IMR-90 (cell line): ENCODE data around the gene LRG1. TPM values are rescaled to one million over a fixed set of nuclear protein-coding genes. Genes with fewer than 3 reads are reported as not detected.

Experiments used
- ATAC-seq: fragments of 200-7000 bp; cut with Tn5 transposase; 2 replicates; pipeline ENCODE4 v1.9.1; 2020; ENCODE audit warnings: low read depth, mild to moderate bottlenecking, moderate library complexity
- BruUV-seq: library from RNA; stranded (reverse); fragments of 400-500 nt; replicated peaks from 2 replicates; lab custom pipeline; 2021; lab: Mats Ljungman, UMichigan
- CTCF ChIA-PET: fragments of 300-600 bp; formaldehyde crosslinking; extraction: SDS; loops from one replicate; lab custom pipeline; 2021; ENCODE audit warnings: antibody characterized with exemption; lab: Yijun Ruan, JAX
- POLR2A ChIA-PET: fragments of 300-600 bp; sonication (Branson Sonifier 250); formaldehyde crosslinking; loops from one replicate; lab custom pipeline; 2022; ENCODE audit warnings: antibody characterized with exemption; ENCODE audit not compliant: unreplicated experiment; lab: Charles Lee
- DNase-seq: peaks from one replicate; pipeline ENCODE4 v3.0.0; 2013
- H2AFZ ChIP-seq: replicated peaks from 2 replicates; pipeline ENCODE3; 2013; ENCODE audit warnings: low read length, mild to moderate bottlenecking; ENCODE audit not compliant: poor library complexity
- H2AK5ac ChIP-seq: 2 replicates; pipeline ENCODE4 v1.6.1; 2013; ENCODE audit warnings: low read depth, low read length, inconsistent platforms
- H2AK9ac ChIP-seq: replicated peaks from 2 replicates; pipeline ENCODE3; 2013; ENCODE audit warnings: mild to moderate bottlenecking, low read depth, low read length, moderate library complexity; ENCODE audit not compliant: poor library complexity
- H2BK120ac ChIP-seq: 2 replicates; pipeline ENCODE4 v1.6.1; 2013; ENCODE audit warnings: low read depth, low read length, inconsistent platforms
- H2BK15ac ChIP-seq: 3 replicates; pipeline ENCODE4 v1.6.1; 2013; ENCODE audit warnings: low read depth, low read length, inconsistent platforms
- H2BK20ac ChIP-seq: 2 replicates; pipeline ENCODE4 v1.6.1; 2013; ENCODE audit warnings: low read depth, mild to moderate bottlenecking, inconsistent platforms, low read length, moderate library complexity
- H2BK5ac ChIP-seq: 2 replicates; pipeline ENCODE4 v1.6.1; 2013; ENCODE audit warnings: mild to moderate bottlenecking, low read depth, low read length, inconsistent platforms; ENCODE audit not compliant: poor library complexity, severe bottlenecking
- H3K14ac ChIP-seq: replicated peaks from 2 replicates; pipeline ENCODE4 v1.6.1; 2013; ENCODE audit warnings: low read depth, low read length, inconsistent platforms
- H3K18ac ChIP-seq: 2 replicates; pipeline ENCODE4 v1.6.1; 2013; ENCODE audit warnings: low read depth, low read length, control low read depth
- H3K23ac ChIP-seq: 2 replicates; pipeline ENCODE4 v1.6.1; 2013; ENCODE audit warnings: low read depth, low read length, inconsistent platforms
- H3K27ac ChIP-seq: 2 replicates; pipeline ENCODE4 v1.5.1; 2013; ENCODE audit warnings: mild to moderate bottlenecking, control low read depth, low read length; ENCODE audit not compliant: insufficient read depth
- H3K27me3 ChIP-seq: 2 replicates; pipeline ENCODE4 v1.6.1; 2013; ENCODE audit warnings: low read length; ENCODE audit not compliant: control insufficient read depth, insufficient read depth
- H3K36me3 ChIP-seq: 2 replicates; pipeline ENCODE4 v1.6.1; 2013; ENCODE audit warnings: low read length, mixed read lengths; ENCODE audit not compliant: control insufficient read depth, insufficient read depth
- H3K4ac ChIP-seq: 2 replicates; pipeline ENCODE4 v1.6.1; 2013; ENCODE audit warnings: low read depth, low read length, inconsistent platforms
- H3K4me1 ChIP-seq: 2 replicates; pipeline ENCODE4 v1.6.1; 2013; ENCODE audit warnings: low read length, mixed read lengths; ENCODE audit not compliant: control insufficient read depth, insufficient read depth
- H3K4me2 ChIP-seq: 2 replicates; pipeline ENCODE4 v1.6.1; 2013; ENCODE audit warnings: low read depth, mild to moderate bottlenecking, control low read depth, low read length, moderate library complexity
- H3K4me3 ChIP-seq: 2 replicates; pipeline ENCODE4 v1.5.1; 2013; ENCODE audit warnings: low read depth, mild to moderate bottlenecking, control low read depth, low read length, moderate library complexity; ENCODE audit not compliant: insufficient read depth
- H3K56ac ChIP-seq: 2 replicates; pipeline ENCODE4 v1.6.1; 2013; ENCODE audit warnings: low read length, inconsistent platforms; ENCODE audit not compliant: insufficient read depth; ENCODE audit errors: extremely low read depth
- H3K79me1 ChIP-seq, 2 experiments: 2 replicates each; pipeline ENCODE4 v1.6.1; 2013; ENCODE audit warnings: low read length in 2 of 2, inconsistent platforms in 1 of 2, low read depth in 1 of 2
- H3K9ac ChIP-seq: 2 replicates; pipeline ENCODE4 v1.6.1; 2013; ENCODE audit warnings: low read depth, low read length, control low read depth
- H3K9me1 ChIP-seq: 2 replicates; pipeline ENCODE4 v1.6.1; 2013; ENCODE audit warnings: low read length, inconsistent platforms; ENCODE audit not compliant: insufficient read depth
- H3K9me3 ChIP-seq: 2 replicates; pipeline ENCODE4 v1.6.1; 2013; ENCODE audit warnings: low read length; ENCODE audit not compliant: control insufficient read depth, insufficient read depth
- H4K20me1 ChIP-seq: 2 replicates; pipeline ENCODE4 v1.6.1; 2013; ENCODE audit warnings: low read length, inconsistent platforms; ENCODE audit not compliant: insufficient read depth
- H4K5ac ChIP-seq: 2 replicates; pipeline ENCODE4 v1.6.1; 2013; ENCODE audit warnings: mild to moderate bottlenecking, low read depth, low read length, control low read depth
- H4K8ac ChIP-seq, 2 experiments: 2 replicates each; pipeline ENCODE4 v1.6.1; 2013; ENCODE audit warnings: low read depth in 2 of 2, low read length in 2 of 2, control low read depth in 1 of 2, inconsistent platforms in 1 of 2
- H4K91ac ChIP-seq: 2 replicates; pipeline ENCODE4 v1.6.1; 2013; ENCODE audit warnings: low read depth, low read length, inconsistent platforms; ENCODE audit not compliant: insufficient read depth
- BHLHE40 ChIP-seq: fragments of 150-350 bp; IDR thresholded peaks from 2 replicates; pipeline ENCODE4 v1.6.1; 2016; ENCODE audit warnings: mild to moderate bottlenecking, low read depth, low read length
- FOS ChIP-seq: fragments of 150-350 bp; IDR thresholded peaks from 2 replicates; pipeline ENCODE4 v1.6.1; 2016; ENCODE audit warnings: low read depth, low read length
- MAFK ChIP-seq: IDR thresholded peaks from 2 replicates; pipeline ENCODE4 v1.6.1; 2012; ENCODE audit warnings: low read depth, low read length, improper control_type of control experiment
- RCOR1 ChIP-seq: IDR thresholded peaks from 2 replicates; pipeline ENCODE4 v1.6.1; 2012; ENCODE audit warnings: mild to moderate bottlenecking, low read length, improper control_type of control experiment; ENCODE audit not compliant: insufficient replicate concordance
- RFX5 ChIP-seq: IDR thresholded peaks from 2 replicates; pipeline ENCODE4 v1.8.0; 2012; ENCODE audit warnings: low read depth, mild to moderate bottlenecking, low read length, moderate library complexity
- WGBS, 2 experiments: methylation state at CpG; one replicate each; pipeline versions ENCODE4 v1.1.5 to v1.1.7; 2013; ENCODE audit warnings: missing lambda C conversion rate in 2 of 2; ENCODE audit not compliant: insufficient read length in 1 of 2; ENCODE audit errors: extremely low coverage in 2 of 2; 5-methylcytosine and 5-hydroxymethylcytosine counted together
- dilution Hi-C: fragments of 300-500 bp; cut with HindIII; formaldehyde crosslinking; loops from one replicate; pipeline ENCODE4 v1.14.3; 2018; ENCODE audit warnings: low sequenced_read_pairs; ENCODE audit not compliant: unreplicated experiment
- in situ Hi-C: fragments of 300-500 bp; cut with MboI; formaldehyde crosslinking; loops from 3 replicates; pipeline ENCODE4 v1.14.3; 2019; ENCODE audit warnings: low sequenced_read_pairs, inconsistent platforms, mixed read lengths
- intact Hi-C: fragments of 100-400 bp; cut with micrococcal nuclease; formaldehyde crosslinking; loops from 2 replicates; pipeline ENCODE4 v1.10.0; 2022
- polyA plus RNA-seq, 3 experiments: library from polyadenylated mRNA; depleted of rRNA; stranded (reverse); fragments of >200 nt; gene quantifications; 2 replicates each; pipeline ENCODE4 v1.2.3, GENCODE V29; 2012; ENCODE audit warnings: low replicate concordance in 1 of 3
- total RNA-seq: library from RNA; depleted of rRNA; stranded (reverse); fragments of >200 nt; gene quantifications from 2 replicates; pipeline ENCODE4 v1.2.3, GENCODE V29; 2012
- TF ChIP-seq, protein P1 (sequence below): fragments of 150-350 bp; IDR thresholded peaks from 2 replicates; pipeline ENCODE4 v1.6.1; 2016; ENCODE audit warnings: low read depth, mild to moderate bottlenecking, low read length, moderate library complexity, borderline replicate concordance
- TF ChIP-seq, protein P2 (sequence below): conservative IDR thresholded peaks from 2 replicates; pipeline ENCODE4 v1.5.1; 2012; ENCODE audit warnings: mild to moderate bottlenecking, low read depth, low read length, improper control_type of control experiment

The LRG1 gene
- total and polyA plus RNA-seq, 2 of the 4 experiments (the other 2 are of a cell fraction): not detected

DNA sequence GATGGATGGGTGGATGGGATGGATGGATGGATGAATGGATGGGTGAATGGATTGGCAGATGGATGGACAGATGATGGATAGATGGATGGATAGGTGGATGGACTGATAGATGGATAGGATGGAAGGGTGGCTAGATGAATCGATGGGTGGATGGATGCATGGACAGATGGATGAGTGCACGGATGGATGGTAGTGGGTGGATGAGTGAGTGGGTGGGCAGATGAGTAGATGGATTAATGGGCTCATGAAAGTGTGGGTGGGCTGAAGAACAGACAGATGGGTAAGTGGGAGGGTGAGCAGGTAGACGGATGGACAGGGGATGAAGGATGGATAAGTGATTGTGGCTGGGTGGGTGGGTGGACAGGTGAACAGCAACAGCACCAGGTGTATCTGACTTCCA, 13.9 kb upstream of the LRG1 start:
- ATAC-seq (no peak), DNase-seq (no peak)
- no peak overlapping the region for H2BK120ac ChIP-seq
- no peaks in the 10 kb centered on the region for H3K4me1 ChIP-seq
- no peak overlapping the region for H3K27ac ChIP-seq
- H4K5ac ChIP-seq: no peak overlapping the region
- in situ Hi-C loops: no loop called here
- POLR2A ChIA-PET: no interaction called here
- BruUV-seq: no TSS peak
- no peak overlapping the region for H3K23ac ChIP-seq
- no peaks in the 10 kb centered on the region for H3K79me1 ChIP-seq
- H3K4ac ChIP-seq: no peak overlapping the region
- no peak overlapping the region for H2AFZ ChIP-seq
- dilution Hi-C loops: no loop called here
- no peak overlapping the region for H2AK9ac ChIP-seq
- H3K4me3 ChIP-seq: no peak overlapping the region
- no peak for TF ChIP-seq BHLHE40
- TF ChIP-seq MAFK: no peak
- no peak for TF ChIP-seq FOS
- TF ChIP-seq RFX5: no peak
- TF ChIP-seq, protein P1, sequence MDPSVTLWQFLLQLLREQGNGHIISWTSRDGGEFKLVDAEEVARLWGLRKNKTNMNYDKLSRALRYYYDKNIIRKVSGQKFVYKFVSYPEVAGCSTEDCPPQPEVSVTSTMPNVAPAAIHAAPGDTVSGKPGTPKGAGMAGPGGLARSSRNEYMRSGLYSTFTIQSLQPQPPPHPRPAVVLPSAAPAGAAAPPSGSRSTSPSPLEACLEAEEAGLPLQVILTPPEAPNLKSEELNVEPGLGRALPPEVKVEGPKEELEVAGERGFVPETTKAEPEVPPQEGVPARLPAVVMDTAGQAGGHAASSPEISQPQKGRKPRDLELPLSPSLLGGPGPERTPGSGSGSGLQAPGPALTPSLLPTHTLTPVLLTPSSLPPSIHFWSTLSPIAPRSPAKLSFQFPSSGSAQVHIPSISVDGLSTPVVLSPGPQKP: no peak
- TF ChIP-seq, protein P2, sequence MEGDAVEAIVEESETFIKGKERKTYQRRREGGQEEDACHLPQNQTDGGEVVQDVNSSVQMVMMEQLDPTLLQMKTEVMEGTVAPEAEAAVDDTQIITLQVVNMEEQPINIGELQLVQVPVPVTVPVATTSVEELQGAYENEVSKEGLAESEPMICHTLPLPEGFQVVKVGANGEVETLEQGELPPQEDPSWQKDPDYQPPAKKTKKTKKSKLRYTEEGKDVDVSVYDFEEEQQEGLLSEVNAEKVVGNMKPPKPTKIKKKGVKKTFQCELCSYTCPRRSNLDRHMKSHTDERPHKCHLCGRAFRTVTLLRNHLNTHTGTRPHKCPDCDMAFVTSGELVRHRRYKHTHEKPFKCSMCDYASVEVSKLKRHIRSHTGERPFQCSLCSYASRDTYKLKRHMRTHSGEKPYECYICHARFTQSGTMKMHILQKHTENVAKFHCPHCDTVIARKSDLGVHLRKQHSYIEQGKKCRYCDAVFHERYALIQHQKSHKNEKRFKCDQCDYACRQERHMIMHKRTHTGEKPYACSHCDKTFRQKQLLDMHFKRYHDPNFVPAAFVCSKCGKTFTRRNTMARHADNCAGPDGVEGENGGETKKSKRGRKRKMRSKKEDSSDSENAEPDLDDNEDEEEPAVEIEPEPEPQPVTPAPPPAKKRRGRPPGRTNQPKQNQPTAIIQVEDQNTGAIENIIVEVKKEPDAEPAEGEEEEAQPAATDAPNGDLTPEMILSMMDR: no peak
- TF ChIP-seq RCOR1: no peak
- H2BK20ac ChIP-seq: no peak overlapping the region
- H3K4me2 ChIP-seq: no peak overlapping the region
- H3K56ac ChIP-seq: no peak overlapping the region
- no peak overlapping the region for H4K8ac ChIP-seq
- CTCF ChIA-PET: no interaction called here
- no peak overlapping the region for H4K91ac ChIP-seq
- H3K9me1 ChIP-seq: no peaks in the 10 kb centered on the region
- no peaks in the 10 kb centered on the region for H3K36me3 ChIP-seq
- H3K18ac ChIP-seq: no peak overlapping the region
- no peaks in the 10 kb centered on the region; the same call in 1 of the 2 replicates for H3K27me3 ChIP-seq
- H4K20me1 ChIP-seq: no peaks in the 10 kb centered on the region
- intact Hi-C loops: no loop called here
- no peak overlapping the region for H2BK5ac ChIP-seq
- WGBS, 2 experiments: 83% methylated on average over 3 of the region's 3 CpGs; no CpG with 5 or more reads in 1 of the 2 experiments
- no peaks in the 10 kb centered on the region for H3K9me3 ChIP-seq
- H3K9ac ChIP-seq: no peak overlapping the region
- H2AK5ac ChIP-seq: no peak overlapping the region
- no peak overlapping the region for H3K14ac ChIP-seq
- H2BK15ac ChIP-seq: no peak overlapping the region
